Measurements from ENCODE around the gene SWAP70. TPM values are rescaled to one million over a fixed set of nuclear protein-coding genes. Genes with fewer than 3 reads are reported as not detected.

SWAP70 gene
- total and polyA plus RNA-seq, 10 donors = 34.9 to 130 (median 108) TPM

- Histone ChIP-seq H3K27me3 (replicated peaks in 1 of 7) (no peaks in the 10 kb centered on the region), H3K36me3 (peaks cover 0 to 20% (median under 1%) of the 10 kb centered on the region in 6 donors), H3K4me1 (peaks cover 24 to 88% (median 72%) of the 10 kb centered on the region in 6 donors), H3K9me3 (no peaks in the 10 kb centered on the region), H3K4me3 (no peak overlapping the region), H3K27ac (peak overlapping the region; percentile 61 to 83 (median 73))
- intact Hi-C loops (cut with DNase I; ENCODE audit: low total_unique reads) = no loop called here
- DNase-seq = no peak
- no peak for TF ChIP-seq CTCF (IDR thresholded peaks at IDR 0.05 in 8 of 11, conservative IDR thresholded peaks at IDR 0.05 in 3 of 11)
- TF ChIP-seq POLR2AphosphoS5 (IDR thresholded peaks at IDR 0.05) = peak in 1 of 3 donors; percentile 84
- WGBS, 5 donors = 69 to 94% (median 80%) methylated on average over 1 of the region's 1 CpG
These were observed 44.7 kb downstream of the SWAP70 start for GRCh38 chr11:9708544-9708943.

GRCh38 chr11:9710223-9710622 is 46.3 kb downstream of the SWAP70 start:
- no peak overlapping the region for H3K4me3 ChIP-seq
- peaks cover 0 to 23% (median 5%) of the 10 kb centered on the region in 6 donors for H3K36me3 ChIP-seq
- H3K27ac ChIP-seq = peak overlapping the region; percentile 22 to 83 (median 68)
- DNase-seq = no peak
- no peak for TF ChIP-seq POLR2AphosphoS5 (IDR thresholded peaks at IDR 0.05)
- no peak for TF ChIP-seq POLR2A (IDR thresholded peaks at IDR 0.05)
- TF ChIP-seq CTCF (IDR thresholded peaks at IDR 0.05 in 8 of 11, conservative IDR thresholded peaks at IDR 0.05 in 3 of 11) = no peak
- no peaks in the 10 kb centered on the region for H3K27me3 ChIP-seq (replicated peaks in 1 of 7)
- peaks cover 12 to 89% (median 70%) of the 10 kb centered on the region in 6 donors for H3K4me1 ChIP-seq
- WGBS, 5 donors = 89 to 95% (median 93%) methylated on average over 4 of the region's 4 CpGs
- intact Hi-C loops (cut with DNase I; ENCODE audit: low total_unique reads) = no loop called here
- peaks cover 0 to 2% (median 0%) of the 10 kb centered on the region in 8 donors for H3K9me3 ChIP-seq

DNA sequence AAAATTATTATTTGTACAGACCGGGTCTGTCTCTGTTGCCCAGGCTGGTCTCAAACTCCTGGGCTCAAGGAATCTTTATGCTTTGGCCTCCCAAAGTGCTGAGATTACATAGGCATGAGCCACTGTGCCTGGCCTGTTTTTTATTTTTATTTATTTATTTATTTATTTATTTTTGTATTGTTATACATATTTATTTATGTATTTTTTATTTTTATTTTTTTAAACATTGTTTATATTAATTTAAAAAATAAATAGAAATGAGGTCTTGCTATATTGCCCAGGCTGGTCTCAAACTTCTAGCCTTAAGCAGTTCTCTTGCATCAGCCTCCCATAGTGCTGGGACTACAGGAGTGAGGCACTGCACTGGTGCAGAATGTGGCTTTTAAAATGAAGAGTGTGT is 47.0 kb downstream of the SWAP70 start:
- 73 to 97% (median 88%) methylated on average over 1 of the region's 1 CpG for WGBS, 5 donors
- TF ChIP-seq CTCF (IDR thresholded peaks at IDR 0.05 in 8 of 11, conservative IDR thresholded peaks at IDR 0.05 in 3 of 11) = no peak
- no peak for TF ChIP-seq POLR2A (IDR thresholded peaks at IDR 0.05)
- no peak for TF ChIP-seq POLR2AphosphoS5 (IDR thresholded peaks at IDR 0.05)
- Histone ChIP-seq H3K27me3 (replicated peaks in 1 of 7) (no peaks in the 10 kb centered on the region), H3K27ac (peak overlapping the region in 6 of 8 donors; percentile 34 to 83 (median 74)), H3K4me3 (no peak overlapping the region), H3K36me3 (peaks cover 0 to 28% (median 7%) of the 10 kb centered on the region in 6 donors), H3K9me3 (peaks cover 0 to 6% (median 0%) of the 10 kb centered on the region in 8 donors), H3K4me1 (peaks cover 12 to 96% (median 75%) of the 10 kb centered on the region in 6 donors)
- no peak for DNase-seq
- intact Hi-C loops (cut with DNase I; ENCODE audit: low total_unique reads) = no loop called here

- DNase-seq = no peak
- Histone ChIP-seq H3K4me3 (no peak overlapping the region), H3K9me3 (peaks cover 0 to 6% (median 0%) of the 10 kb centered on the region in 8 donors), H3K4me1 (peaks cover 15 to 100% (median 82%) of the 10 kb centered on the region in 6 donors), H3K36me3 (peaks cover 0 to 31% (median 8%) of the 10 kb centered on the region in 6 donors), H3K27me3 (replicated peaks in 1 of 7) (no peaks in the 10 kb centered on the region), H3K27ac (peak overlapping the region in 6 of 8 donors; percentile 34 to 83 (median 74))
- intact Hi-C loops (cut with DNase I; ENCODE audit: low total_unique reads) = no loop called here
- no peak for TF ChIP-seq POLR2AphosphoS5 (IDR thresholded peaks at IDR 0.05)
- TF ChIP-seq POLR2A (IDR thresholded peaks at IDR 0.05) = no peak
- TF ChIP-seq CTCF (IDR thresholded peaks at IDR 0.05 in 8 of 11, conservative IDR thresholded peaks at IDR 0.05 in 3 of 11) = no peak
- 69 to 86% (median 79%) methylated on average over 7 of the region's 7 CpGs for WGBS, 5 donors
These were observed 47.8 kb downstream of the SWAP70 start for GRCh38 chr11:9711454-9712307.

Measured in spleen (tissue), 11 donors.